Activated naive CD8-positive, alpha-beta T cell treated with anti-CD3 and anti-CD28 coated beads, Interleukin-2, amount 50 U/mL, for 24 hours (primary cell): ENCODE measurements around the gene PCNT.
"Not testable (repeated sequence)": the region's sequence is repeated elsewhere in the genome, so short reads cannot be mapped to it uniquely, and the experiment has no call there.

ENCODE experiments used
- ATAC-seq: fragments of 150-1000 bp; cut with Tn5 transposase; one replicate; pipeline ENCODE4 v1.10.0; 2021
- DNase-seq: peaks from one replicate; pipeline ENCODE4 v3.0.0; 2021
- H3K27ac Mint-ChIP-seq: one replicate; pipeline ENCODE4 v1.8.0; 2021; ENCODE audit warnings: mild to moderate bottlenecking, mixed read lengths
- H3K27me3 Mint-ChIP-seq: one replicate; pipeline ENCODE4 v1.8.0; 2021; ENCODE audit warnings: mixed read lengths
- H3K36me3 Mint-ChIP-seq: one replicate; pipeline ENCODE4 v1.8.0; 2021; ENCODE audit warnings: low read depth, mixed read lengths
- H3K4me1 Mint-ChIP-seq: one replicate; pipeline ENCODE4 v1.8.0; 2021; ENCODE audit warnings: mixed read lengths
- H3K4me3 Mint-ChIP-seq: one replicate; pipeline ENCODE4 v1.8.0; 2021; ENCODE audit warnings: mild to moderate bottlenecking, moderate library complexity, mixed read lengths
- H3K9me3 Mint-ChIP-seq: one replicate; pipeline ENCODE4 v1.8.0; 2021; ENCODE audit warnings: mixed read lengths

The PCNT gene

DNA sequence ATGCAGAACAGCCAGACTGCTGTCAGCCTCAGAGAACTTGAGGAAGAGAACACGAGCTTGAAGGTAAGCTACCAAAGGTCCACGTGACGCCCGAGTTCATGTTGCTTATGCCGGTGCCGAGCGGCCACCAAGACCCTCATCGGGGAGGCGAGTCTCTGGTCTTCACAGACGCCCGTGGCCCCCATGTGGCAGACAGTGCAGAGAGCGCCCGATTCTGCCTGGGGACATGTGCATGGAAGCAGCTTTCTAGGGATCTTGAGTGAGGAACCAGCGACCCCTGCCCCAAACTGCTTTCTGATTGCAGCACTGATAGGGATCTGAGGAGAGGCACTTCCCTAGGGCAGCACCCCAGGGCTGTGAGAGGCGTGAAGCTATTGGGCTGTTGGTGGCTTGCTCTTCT lies 78.5 kb downstream of the PCNT start:
- no peak for ATAC-seq
- Mint-ChIP-seq H3K4me1 (no peaks in the 10 kb centered on the region), H3K4me3 (no peak overlapping the region), H3K36me3 (peaks cover 46% of the 10 kb centered on the region), H3K27ac (no peak overlapping the region), H3K27me3 (no peaks in the 10 kb centered on the region), H3K9me3 (no peaks in the 10 kb centered on the region)
- DNase-seq, result no peak

DNA sequence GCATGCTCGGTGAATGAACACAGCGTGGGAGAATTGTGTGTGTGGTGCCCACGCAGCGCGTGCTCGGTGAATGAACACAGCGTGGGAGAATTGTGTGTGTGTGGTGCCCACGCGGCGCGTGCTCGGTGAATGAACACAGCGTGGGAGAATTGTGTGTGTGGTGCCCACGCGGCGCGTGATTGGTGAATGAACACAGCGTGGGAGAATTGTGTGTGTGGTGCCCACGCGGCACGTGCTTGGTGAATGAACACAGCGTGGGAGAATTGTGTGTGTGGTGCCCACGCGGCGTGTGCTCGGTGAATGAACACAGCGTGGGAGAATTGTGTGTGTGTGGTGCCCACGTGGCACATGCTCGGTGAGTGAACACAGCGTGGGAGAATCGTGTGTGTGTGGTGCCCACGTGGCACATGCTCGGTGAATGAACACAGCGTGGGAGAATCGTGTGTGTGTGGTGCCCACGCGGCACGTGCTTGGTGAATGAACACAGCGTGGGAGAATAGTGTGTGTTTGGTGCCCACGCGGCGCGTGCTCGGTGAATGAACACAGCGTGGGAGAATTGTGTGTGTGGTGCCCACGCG lies 79.4 kb downstream of the PCNT start:
- not testable (repeated sequence) for H3K27me3 Mint-ChIP-seq, DNase-seq, ATAC-seq, H3K9me3 Mint-ChIP-seq, H3K4me3 Mint-ChIP-seq, H3K4me1 Mint-ChIP-seq
- Mint-ChIP-seq H3K36me3 (peaks cover 45% of the 10 kb centered on the region), H3K27ac (peak overlapping the region; percentile 64)

DNA sequence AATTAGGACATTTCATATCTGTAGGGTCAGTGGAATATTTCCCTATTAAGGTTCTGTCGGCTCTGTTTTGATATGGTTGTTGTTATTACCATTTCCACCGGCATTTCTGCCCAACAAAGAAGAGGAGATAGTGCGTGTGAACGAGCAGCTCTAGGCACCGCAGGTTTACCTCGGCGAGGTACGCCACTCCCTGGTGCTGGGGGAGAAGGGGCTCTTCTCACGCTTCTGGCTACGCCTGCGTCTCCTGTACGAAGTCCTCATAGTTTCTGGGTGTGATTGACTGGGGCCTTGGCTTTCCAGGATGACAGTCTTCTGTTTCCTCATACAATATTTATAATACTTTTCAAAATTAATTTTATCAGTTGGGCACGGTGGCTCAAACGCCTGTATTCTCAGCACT lies 80.3 kb downstream of the PCNT start:
- H3K36me3 Mint-ChIP-seq, result peaks cover 38% of the 10 kb centered on the region

DNA sequence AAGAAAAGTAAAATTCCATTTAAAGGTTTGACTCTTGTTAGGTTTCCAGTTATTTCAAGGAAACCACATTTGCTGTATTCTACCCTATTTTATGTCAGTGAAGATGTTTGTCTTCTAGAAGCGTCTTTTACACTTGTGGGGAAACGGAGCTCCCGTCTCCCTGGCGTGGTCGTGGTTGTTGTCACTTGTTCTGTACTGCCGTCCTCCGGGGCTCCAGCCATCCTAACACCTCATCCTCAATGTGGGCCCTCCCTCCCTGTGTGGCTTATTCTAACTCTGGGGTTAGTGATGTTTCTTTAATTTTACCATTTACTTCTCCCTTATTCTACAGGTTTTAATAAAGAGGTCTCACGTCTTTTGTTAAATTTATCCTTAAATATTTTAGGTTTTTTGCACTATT lies 82.0 kb downstream of the PCNT start:
- Mint-ChIP-seq H3K9me3 (no peaks in the 10 kb centered on the region), H3K36me3 (peaks cover 32% of the 10 kb centered on the region), H3K4me3 (no peak overlapping the region), H3K27me3 (no peaks in the 10 kb centered on the region), H3K4me1 (no peaks in the 10 kb centered on the region), H3K27ac (no peak overlapping the region)
- DNase-seq (no peak), ATAC-seq (no peak)

More for the DNA sequence above, 80.3 kb downstream of the PCNT start:
- ATAC-seq (no peak), DNase-seq (no peak)
- Mint-ChIP-seq H3K9me3 (no peaks in the 10 kb centered on the region), H3K27me3 (no peaks in the 10 kb centered on the region), H3K4me1 (no peaks in the 10 kb centered on the region), H3K27ac (no peak overlapping the region), H3K4me3 (no peak overlapping the region)

DNA sequence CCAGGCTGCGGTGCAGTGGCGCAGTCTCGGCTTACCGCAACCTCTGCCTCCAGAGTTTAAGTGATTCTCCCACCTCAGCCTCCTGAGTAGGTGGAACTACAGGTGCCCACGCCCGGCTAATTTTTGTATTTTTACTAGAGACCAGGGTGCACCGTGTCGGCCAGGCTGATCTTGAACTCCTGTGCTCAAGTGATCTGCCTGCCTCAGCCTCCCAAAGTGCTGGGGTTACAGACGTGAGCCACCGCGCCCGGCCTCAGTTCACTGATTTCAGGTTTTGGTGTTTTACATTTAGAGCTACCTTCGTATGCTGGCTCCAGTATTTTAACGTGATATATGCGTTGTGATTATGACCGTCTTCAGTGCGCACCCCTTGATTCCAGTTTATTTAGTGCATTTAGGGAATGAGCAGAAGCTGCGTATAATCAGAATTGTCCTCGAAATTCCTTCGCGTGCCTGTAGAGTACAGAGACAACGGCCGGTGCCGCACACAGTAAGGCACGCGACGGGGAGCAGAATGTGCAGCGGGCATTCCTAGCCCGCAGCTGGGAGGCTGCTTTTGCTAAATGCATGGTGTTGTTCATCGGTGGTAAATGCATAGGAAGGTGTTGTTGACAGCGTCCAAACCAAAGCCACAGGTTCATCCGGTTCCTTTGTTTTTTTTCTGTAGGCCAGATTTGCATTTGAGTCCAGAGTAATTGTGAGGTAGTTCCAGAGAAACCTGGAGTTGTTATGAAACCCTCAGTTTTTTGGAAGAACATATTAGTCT lies 85.9 kb downstream of the PCNT start:
- Mint-ChIP-seq H3K36me3 (peaks cover 17% of the 10 kb centered on the region), H3K27me3 (no peaks in the 10 kb centered on the region)

DNA sequence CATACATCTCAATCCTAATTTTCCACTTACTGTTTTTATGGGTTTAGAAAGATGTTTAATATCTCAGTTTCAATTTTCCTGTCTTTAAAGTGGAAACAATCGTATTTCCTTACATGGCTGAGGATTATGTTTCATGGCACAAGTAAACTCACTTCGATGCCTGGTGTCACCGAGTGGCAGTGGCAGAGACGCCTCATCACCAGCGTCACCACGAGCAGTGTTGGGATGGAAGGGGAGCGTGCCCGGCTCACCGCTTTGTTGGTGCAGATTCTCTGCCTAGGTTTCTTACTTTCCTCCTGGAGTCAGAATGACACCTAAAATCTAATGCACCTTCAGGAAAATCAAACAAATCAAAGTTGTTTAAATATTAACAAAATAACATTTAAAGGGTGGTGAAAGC lies 86.6 kb downstream of the PCNT start:
- Mint-ChIP-seq H3K27ac (no peak overlapping the region), H3K4me3 (no peak overlapping the region), H3K4me1 (no peaks in the 10 kb centered on the region), H3K27me3 (no peaks in the 10 kb centered on the region), H3K36me3 (peaks cover 17% of the 10 kb centered on the region), H3K9me3 (no peaks in the 10 kb centered on the region)
- DNase-seq (no peak), ATAC-seq (no peak)

More for the DNA sequence above, 85.9 kb downstream of the PCNT start:
- Mint-ChIP-seq H3K4me3 (no peak overlapping the region), H3K4me1 (no peaks in the 10 kb centered on the region), H3K27ac (no peak overlapping the region), H3K9me3 (no peaks in the 10 kb centered on the region)
- no peak for ATAC-seq
- no peak for DNase-seq

DNA sequence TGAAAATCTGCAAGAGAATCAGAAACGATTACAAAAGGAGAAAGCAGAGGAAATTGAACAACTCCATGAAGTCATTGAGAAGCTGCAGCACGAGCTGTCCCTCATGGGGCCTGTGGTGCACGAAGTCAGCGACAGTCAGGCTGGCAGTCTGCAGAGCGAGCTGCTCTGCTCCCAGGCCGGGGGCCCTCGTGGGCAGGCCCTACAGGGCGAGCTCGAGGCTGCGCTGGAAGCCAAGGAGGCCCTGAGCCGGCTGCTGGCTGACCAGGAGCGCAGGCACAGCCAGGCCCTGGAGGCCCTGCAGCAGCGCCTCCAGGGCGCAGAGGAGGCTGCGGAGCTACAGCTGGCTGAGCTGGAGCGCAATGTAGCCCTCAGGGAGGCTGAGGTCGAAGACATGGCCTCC lies 87.3 kb downstream of the PCNT start:
- H3K27ac Mint-ChIP-seq, result no peak overlapping the region
- H3K27me3 Mint-ChIP-seq, result no peaks in the 10 kb centered on the region
- H3K36me3 Mint-ChIP-seq, result peaks cover 24% of the 10 kb centered on the region
- no peak for DNase-seq
- H3K9me3 Mint-ChIP-seq, result no peaks in the 10 kb centered on the region
- no peaks in the 10 kb centered on the region for H3K4me1 Mint-ChIP-seq
- H3K4me3 Mint-ChIP-seq, result no peak overlapping the region
- no peak for ATAC-seq

DNA sequence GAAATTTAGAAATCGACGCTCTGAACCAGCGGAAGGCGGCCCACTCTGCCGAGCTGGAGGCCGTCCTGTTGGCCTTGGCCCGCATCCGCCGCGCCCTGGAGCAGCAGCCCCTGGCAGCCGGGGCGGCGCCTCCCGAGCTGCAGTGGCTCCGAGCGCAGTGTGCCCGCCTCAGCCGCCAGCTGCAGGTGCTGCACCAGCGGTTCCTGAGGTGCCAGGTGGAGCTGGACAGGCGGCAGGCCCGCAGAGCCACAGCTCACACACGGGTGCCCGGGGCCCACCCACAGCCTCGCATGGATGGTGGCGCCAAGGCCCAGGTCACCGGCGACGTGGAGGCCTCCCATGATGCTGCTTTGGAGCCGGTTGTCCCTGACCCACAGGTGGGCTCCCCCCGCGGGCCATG lies 87.7 kb downstream of the PCNT start:
- H3K9me3 Mint-ChIP-seq, result no peaks in the 10 kb centered on the region
- no peak overlapping the region for H3K27ac Mint-ChIP-seq
- peaks cover 24% of the 10 kb centered on the region for H3K36me3 Mint-ChIP-seq
- DNase-seq, result no peak
- ATAC-seq, result no peak
- H3K27me3 Mint-ChIP-seq, result no peaks in the 10 kb centered on the region
- no peaks in the 10 kb centered on the region for H3K4me1 Mint-ChIP-seq
- no peak overlapping the region for H3K4me3 Mint-ChIP-seq

DNA sequence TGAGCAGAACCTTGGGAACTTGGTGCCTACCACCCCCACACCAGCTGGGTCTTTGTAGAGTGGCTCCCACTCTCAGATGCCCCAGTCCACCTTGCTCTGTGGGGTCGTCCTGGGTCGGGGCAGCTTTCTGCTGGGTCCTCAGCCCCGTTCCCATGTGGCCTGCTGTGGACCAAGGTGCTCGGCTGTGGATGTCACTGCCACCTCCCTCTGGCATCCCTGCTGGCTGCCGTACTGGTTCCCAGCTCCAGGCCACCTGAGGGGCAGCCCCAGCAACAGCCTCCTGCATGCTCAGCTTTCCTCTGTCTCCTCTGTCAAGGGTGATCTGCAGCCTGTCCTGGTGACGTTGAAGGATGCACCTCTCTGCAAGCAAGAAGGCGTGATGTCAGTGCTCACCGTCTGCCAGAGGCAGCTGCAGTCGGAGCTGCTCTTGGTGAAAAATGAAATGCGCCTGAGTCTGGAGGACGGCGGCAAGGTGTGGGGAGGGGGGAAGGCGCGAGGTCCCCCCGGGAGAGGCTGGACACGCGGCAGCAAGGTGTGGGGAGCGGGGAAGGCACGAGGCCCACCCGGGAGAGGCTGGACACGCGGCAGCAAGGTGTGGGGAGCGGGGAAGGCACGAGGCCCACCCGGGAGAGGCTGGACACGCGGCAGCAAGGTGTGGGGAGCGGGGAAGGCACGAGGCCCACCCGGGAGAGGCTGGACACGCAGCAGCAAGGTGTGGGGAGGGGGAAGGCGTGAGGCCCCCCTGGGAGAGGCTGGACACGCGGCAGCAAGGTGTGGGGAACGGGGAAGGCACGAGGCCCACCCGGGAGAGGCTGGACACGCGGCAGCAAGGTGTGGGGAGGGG lies 88.8 kb downstream of the PCNT start:
- Mint-ChIP-seq H3K9me3 (no peaks in the 10 kb centered on the region), H3K27ac (no peak overlapping the region), H3K4me3 (no peak overlapping the region), H3K36me3 (peaks cover 19% of the 10 kb centered on the region), H3K4me1 (no peaks in the 10 kb centered on the region), H3K27me3 (no peaks in the 10 kb centered on the region)
- ATAC-seq, result no peak
- DNase-seq, result no peak

DNA sequence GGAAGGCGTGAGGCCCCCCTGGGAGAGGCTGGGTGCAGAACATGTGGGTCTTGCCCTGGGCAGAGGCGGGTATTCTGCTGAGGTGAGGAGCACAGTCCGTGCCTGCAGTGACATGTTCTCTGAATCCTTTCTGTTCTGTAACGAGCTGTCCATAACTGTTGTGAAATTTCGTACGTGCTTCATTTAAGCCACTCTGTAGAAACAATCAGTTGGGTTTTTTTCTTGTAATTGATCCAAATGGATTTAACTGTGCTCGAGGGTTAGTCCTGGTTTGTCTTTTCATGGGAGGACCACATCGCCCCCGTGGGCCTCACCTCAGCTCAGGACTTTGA lies 89.4 kb downstream of the PCNT start:
- Mint-ChIP-seq H3K4me3 (no peak overlapping the region), H3K27me3 (no peaks in the 10 kb centered on the region), H3K36me3 (peaks cover 21% of the 10 kb centered on the region), H3K27ac (no peak overlapping the region), H3K9me3 (no peaks in the 10 kb centered on the region), H3K4me1 (no peaks in the 10 kb centered on the region)
- DNase-seq (no peak), ATAC-seq (no peak)

DNA sequence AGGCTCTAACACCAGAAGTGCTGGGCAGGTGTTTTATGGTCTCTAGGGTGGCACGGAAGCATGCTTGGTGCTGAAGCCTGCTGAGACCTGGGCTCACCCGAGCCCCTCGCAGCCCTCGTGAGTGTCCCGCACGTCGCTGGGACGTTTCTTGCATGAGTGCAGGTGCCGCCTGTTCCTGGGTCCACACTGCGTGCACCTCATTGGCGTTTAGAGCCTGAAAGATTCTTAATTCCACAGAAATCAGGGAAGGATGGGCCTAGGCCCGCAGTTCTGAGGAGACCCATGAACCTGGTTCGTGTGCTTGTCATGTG lies 91.0 kb downstream of the PCNT start:
- Mint-ChIP-seq H3K36me3 (peaks cover 22% of the 10 kb centered on the region), H3K9me3 (no peaks in the 10 kb centered on the region), H3K27ac (no peak overlapping the region), H3K4me1 (no peaks in the 10 kb centered on the region), H3K27me3 (no peaks in the 10 kb centered on the region), H3K4me3 (no peak overlapping the region)
- ATAC-seq (no peak), DNase-seq (no peak)

DNA sequence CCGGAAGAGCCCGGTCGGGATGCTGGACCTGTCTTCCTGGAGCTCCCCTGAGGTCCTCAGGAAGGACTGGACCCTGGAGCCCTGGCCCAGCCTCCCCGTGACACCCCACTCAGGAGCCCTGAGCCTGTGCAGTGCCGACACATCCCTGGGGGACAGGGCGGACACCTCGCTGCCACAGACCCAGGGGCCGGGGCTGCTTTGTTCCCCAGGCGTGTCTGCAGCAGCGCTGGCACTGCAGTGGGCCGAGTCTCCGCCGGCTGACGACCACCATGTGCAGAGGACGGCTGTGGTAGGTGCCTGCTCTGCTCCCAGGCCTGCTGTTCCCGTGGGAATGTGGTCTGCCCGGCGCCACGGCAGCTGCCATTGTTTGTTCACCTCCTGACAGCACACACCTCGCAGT lies 92.6 kb downstream of the PCNT start:
- peaks cover 20% of the 10 kb centered on the region for H3K36me3 Mint-ChIP-seq
- H3K27ac Mint-ChIP-seq, result no peak overlapping the region
- no peaks in the 10 kb centered on the region for H3K9me3 Mint-ChIP-seq
- DNase-seq, result no peak
- no peak for ATAC-seq
- H3K4me1 Mint-ChIP-seq, result no peaks in the 10 kb centered on the region
- H3K27me3 Mint-ChIP-seq, result no peaks in the 10 kb centered on the region
- H3K4me3 Mint-ChIP-seq, result no peak overlapping the region

DNA sequence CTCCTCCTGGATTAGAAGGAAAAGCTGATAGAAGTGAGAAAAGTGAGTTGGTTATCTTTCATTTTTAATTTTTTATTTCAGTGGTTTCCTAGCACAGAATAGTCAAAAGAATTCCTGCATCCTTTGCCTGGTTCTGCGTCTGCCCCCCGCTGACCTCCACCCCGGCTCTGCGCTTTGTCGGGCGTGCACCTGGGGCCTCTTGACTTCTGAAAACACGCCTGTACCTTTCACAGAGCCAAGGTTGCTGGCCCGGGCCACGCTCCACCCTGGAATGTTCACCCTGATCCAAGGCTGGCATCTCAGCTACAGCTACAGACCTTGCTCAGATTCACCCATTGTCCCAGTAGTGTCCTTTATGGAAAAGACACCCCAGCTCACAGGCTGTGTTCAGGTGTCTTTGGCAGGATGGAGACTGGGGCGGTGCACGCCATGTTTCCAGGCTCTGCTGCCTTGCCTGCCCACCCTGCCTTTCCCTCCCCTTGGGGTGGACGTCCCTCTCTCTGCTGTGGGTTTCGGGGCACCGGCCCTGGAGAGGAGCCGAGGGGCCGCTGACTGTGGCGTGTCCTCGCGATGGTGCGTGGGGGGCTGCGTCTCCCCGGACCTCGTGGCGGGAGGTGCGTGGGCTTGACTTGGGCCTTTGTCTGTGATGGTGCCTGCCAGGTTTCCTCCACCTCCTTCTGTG lies 94.5 kb downstream of the PCNT start:
- H3K4me3 Mint-ChIP-seq, result no peak overlapping the region
- H3K4me1 Mint-ChIP-seq, result peaks cover 4% of the 10 kb centered on the region
- no peak for DNase-seq
- no peaks in the 10 kb centered on the region for H3K9me3 Mint-ChIP-seq
- H3K27me3 Mint-ChIP-seq, result no peaks in the 10 kb centered on the region
- H3K36me3 Mint-ChIP-seq, result peaks cover 21% of the 10 kb centered on the region
- ATAC-seq, result no peak
- no peak overlapping the region for H3K27ac Mint-ChIP-seq

DNA sequence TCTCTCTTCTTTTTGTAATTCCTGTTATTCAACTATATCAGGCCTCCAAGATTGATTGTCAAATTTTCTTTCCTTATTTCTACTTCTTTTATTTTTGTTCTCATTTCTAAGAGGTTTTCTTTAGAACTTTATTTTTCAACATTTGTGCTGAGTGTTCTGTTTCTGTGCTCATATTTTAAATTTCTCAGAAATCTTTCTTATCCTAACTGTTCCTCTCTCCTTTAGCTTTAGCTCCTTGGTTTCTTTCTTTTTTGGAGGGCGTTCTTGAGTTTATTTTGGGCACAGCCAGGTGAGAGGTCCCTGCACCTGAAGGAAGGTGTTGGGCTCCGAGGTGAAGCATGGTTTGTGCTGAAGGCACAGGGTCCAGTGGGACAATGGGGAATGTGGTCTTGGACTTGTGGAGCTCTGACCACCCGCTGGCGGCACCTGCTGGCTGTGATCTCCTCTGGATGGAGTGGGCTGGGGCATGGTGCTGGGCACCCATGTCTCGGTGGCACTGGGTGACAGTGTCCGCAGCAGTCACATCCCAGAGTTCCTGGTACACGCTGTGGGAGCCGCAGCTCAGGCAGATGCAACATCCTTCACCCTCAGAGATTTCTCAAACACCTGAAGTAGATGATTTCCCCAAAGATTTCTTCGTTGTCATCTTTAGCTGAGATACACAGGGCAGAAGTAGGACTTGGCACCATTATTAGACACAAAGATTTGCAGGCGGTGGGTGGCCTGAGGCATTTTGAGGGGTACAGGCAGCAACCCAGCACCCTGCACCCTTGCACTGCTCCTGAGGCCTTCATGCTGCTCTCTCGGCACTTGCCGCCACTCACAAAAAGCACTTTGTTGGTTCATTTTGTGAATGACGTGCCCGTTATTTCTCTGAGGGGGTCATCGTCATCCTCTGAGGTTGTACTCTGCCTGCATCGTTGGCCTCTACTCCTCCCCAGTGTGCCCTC lies 96.6 kb downstream of the PCNT start:
- Mint-ChIP-seq H3K9me3 (no peaks in the 10 kb centered on the region), H3K27ac (no peak overlapping the region), H3K4me3 (no peak overlapping the region), H3K36me3 (peaks cover 21% of the 10 kb centered on the region), H3K27me3 (no peaks in the 10 kb centered on the region), H3K4me1 (peaks cover 20% of the 10 kb centered on the region)
- ATAC-seq, result no peak
- no peak for DNase-seq
